ENCODE data around the gene MFAP5. TPM values are rescaled to one million over a fixed set of nuclear protein-coding genes. Genes with fewer than 3 reads are reported as not detected.
A peak's percentile ranks its signal among the peaks of the same experiment; 100 is the strongest.

The MFAP5 gene
- 2.0 and 62.0 TPM in 2 replicates for total RNA-seq (2012; rRNA removed)

- H3K9ac ChIP-seq (ENCODE audit: low read depth, low read length) = peak within 1 kb of the TSS; percentile 77
- H3K4me3 ChIP-seq (ENCODE audit: low read length) = peak within 1 kb of the TSS; percentile 66
- H3K27me3 ChIP-seq (ENCODE audit: control insufficient read depth, insufficient read depth, low read length) = no peaks in the 10 kb centered on the region
- no peaks in the 10 kb centered on the region for H3K36me3 ChIP-seq (ENCODE audit: insufficient read depth, low read length)
- peak within 1 kb of the TSS; percentile 70 for H3K4me2 ChIP-seq (ENCODE audit: low read length)
- no peaks in the 10 kb centered on the region for H3K9me3 ChIP-seq (replicated peaks; ENCODE audit: low read length)
- peaks cover 3% of the 10 kb centered on the region for H3K4me1 ChIP-seq (ENCODE audit: control insufficient read depth, insufficient read depth, low read length)
Measured at GRCh38 chr12:8662593-8662992, at the start of gene MFAP5. Gene MFAP5 (minus strand): TSS chr12:8662826. CDS start chr12:8662104, 722 bp downstream.

GRCh38 chr12:8709124-8709830, 46.7 kb upstream of the MFAP5 start:
- no peaks in the 10 kb centered on the region for H3K27me3 ChIP-seq (ENCODE audit: control insufficient read depth, insufficient read depth, low read length)
- H3K4me1 ChIP-seq (ENCODE audit: control insufficient read depth, insufficient read depth, low read length) = no peaks in the 10 kb centered on the region
- no peaks in the 10 kb centered on the region for H3K9me3 ChIP-seq (replicated peaks; ENCODE audit: low read length)
- H3K4me2 ChIP-seq (ENCODE audit: low read length) = peak overlapping the region; percentile 65
- H3K9ac ChIP-seq (ENCODE audit: low read depth, low read length) = no peak overlapping the region
- peaks cover 3% of the 10 kb centered on the region for H3K36me3 ChIP-seq (ENCODE audit: insufficient read depth, low read length)
- peak overlapping the region; percentile 30 for H3K4me3 ChIP-seq (ENCODE audit: low read length)

- peaks cover 8% of the 10 kb centered on the region for H3K4me1 ChIP-seq (ENCODE audit: control insufficient read depth, insufficient read depth, low read length)
- H3K9ac ChIP-seq (ENCODE audit: low read depth, low read length) = no peak overlapping the region
- no peaks in the 10 kb centered on the region for H3K9me3 ChIP-seq (replicated peaks; ENCODE audit: low read length)
- no peaks in the 10 kb centered on the region for H3K27me3 ChIP-seq (ENCODE audit: control insufficient read depth, insufficient read depth, low read length)
- no peaks in the 10 kb centered on the region for H3K36me3 ChIP-seq (ENCODE audit: insufficient read depth, low read length)
- H3K4me3 ChIP-seq (ENCODE audit: low read length) = no peak overlapping the region
- no peak overlapping the region for H3K4me2 ChIP-seq (ENCODE audit: low read length)
Measured at GRCh38 chr12:8702159-8702558, 39.5 kb upstream of the MFAP5 start.

- H3K9ac ChIP-seq (ENCODE audit: low read depth, low read length) = no peak overlapping the region
- no peak overlapping the region for H3K4me2 ChIP-seq (ENCODE audit: low read length)
- H3K27me3 ChIP-seq (ENCODE audit: control insufficient read depth, insufficient read depth, low read length) = no peaks in the 10 kb centered on the region
- no peak overlapping the region for H3K4me3 ChIP-seq (ENCODE audit: low read length)
- no peaks in the 10 kb centered on the region for H3K36me3 ChIP-seq (ENCODE audit: insufficient read depth, low read length)
- H3K4me1 ChIP-seq (ENCODE audit: control insufficient read depth, insufficient read depth, low read length) = peaks cover 8% of the 10 kb centered on the region
- H3K9me3 ChIP-seq (replicated peaks; ENCODE audit: low read length) = no peaks in the 10 kb centered on the region
Measured at GRCh38 chr12:8701046-8701660, 38.5 kb upstream of the MFAP5 start.

- Histone ChIP-seq H3K36me3 (ENCODE audit: insufficient read depth, low read length) (no peaks in the 10 kb centered on the region), H3K4me2 (ENCODE audit: low read length) (peak overlapping the region; percentile 94), H3K9me3 (replicated peaks; ENCODE audit: low read length) (no peaks in the 10 kb centered on the region), H3K4me1 (ENCODE audit: control insufficient read depth, insufficient read depth, low read length) (peaks cover 8% of the 10 kb centered on the region), H3K4me3 (ENCODE audit: low read length) (no peak overlapping the region), H3K9ac (ENCODE audit: low read depth, low read length) (no peak overlapping the region), H3K27me3 (ENCODE audit: control insufficient read depth, insufficient read depth, low read length) (no peaks in the 10 kb centered on the region)
Measured at GRCh38 chr12:8699714-8700113, 37.1 kb upstream of the MFAP5 start.

GRCh38 chr12:8698879-8699278, 36.3 kb upstream of the MFAP5 start:
- Histone ChIP-seq H3K9ac (ENCODE audit: low read depth, low read length) (peak overlapping the region; percentile 96), H3K27me3 (ENCODE audit: control insufficient read depth, insufficient read depth, low read length) (no peaks in the 10 kb centered on the region), H3K4me1 (ENCODE audit: control insufficient read depth, insufficient read depth, low read length) (peaks cover 8% of the 10 kb centered on the region), H3K4me2 (ENCODE audit: low read length) (peak overlapping the region; percentile 94), H3K4me3 (ENCODE audit: low read length) (peak overlapping the region; percentile 99), H3K36me3 (ENCODE audit: insufficient read depth, low read length) (no peaks in the 10 kb centered on the region), H3K9me3 (replicated peaks; ENCODE audit: low read length) (no peaks in the 10 kb centered on the region)

GRCh38 chr12:8698132-8698851, 35.7 kb upstream of the MFAP5 start:
- H3K9ac ChIP-seq (ENCODE audit: low read depth, low read length) = peak overlapping the region; percentile 96
- no peaks in the 10 kb centered on the region for H3K9me3 ChIP-seq (replicated peaks; ENCODE audit: low read length)
- H3K27me3 ChIP-seq (ENCODE audit: control insufficient read depth, insufficient read depth, low read length) = no peaks in the 10 kb centered on the region
- peaks cover 8% of the 10 kb centered on the region for H3K4me1 ChIP-seq (ENCODE audit: control insufficient read depth, insufficient read depth, low read length)
- peak overlapping the region; percentile 99 for H3K4me3 ChIP-seq (ENCODE audit: low read length)
- peak overlapping the region; percentile 94 for H3K4me2 ChIP-seq (ENCODE audit: low read length)
- no peaks in the 10 kb centered on the region for H3K36me3 ChIP-seq (ENCODE audit: insufficient read depth, low read length)

GRCh38 chr12:8697476-8698131, 35.0 kb upstream of the MFAP5 start, which contains the start of gene RIMKLB:
Gene RIMKLB (plus strand): TSS chr12:8697991. CDS start chr12:8713867, 15,876 bp downstream.
- H3K9ac ChIP-seq (ENCODE audit: low read depth, low read length) = peak within 1 kb of the TSS; percentile 96
- no peaks in the 10 kb centered on the region for H3K36me3 ChIP-seq (ENCODE audit: insufficient read depth, low read length)
- peak within 1 kb of the TSS; percentile 94 for H3K4me2 ChIP-seq (ENCODE audit: low read length)

GRCh38 chr12:8697120-8697475, 34.5 kb upstream of the MFAP5 start:
- Histone ChIP-seq H3K4me2 (ENCODE audit: low read length) (peak overlapping the region; percentile 94), H3K9me3 (replicated peaks; ENCODE audit: low read length) (no peaks in the 10 kb centered on the region), H3K4me3 (ENCODE audit: low read length) (peak overlapping the region; percentile 99), H3K27me3 (ENCODE audit: control insufficient read depth, insufficient read depth, low read length) (peaks cover under 1% of the 10 kb centered on the region), H3K36me3 (ENCODE audit: insufficient read depth, low read length) (no peaks in the 10 kb centered on the region), H3K4me1 (ENCODE audit: control insufficient read depth, insufficient read depth, low read length) (peaks cover 13% of the 10 kb centered on the region), H3K9ac (ENCODE audit: low read depth, low read length) (peak overlapping the region; percentile 96)

More at GRCh38 chr12:8697476-8698131, 35.0 kb upstream of the MFAP5 start, which contains the start of gene RIMKLB:
- Histone ChIP-seq H3K9me3 (replicated peaks; ENCODE audit: low read length) (no peaks in the 10 kb centered on the region), H3K4me3 (ENCODE audit: low read length) (peak within 1 kb of the TSS; percentile 99), H3K4me1 (ENCODE audit: control insufficient read depth, insufficient read depth, low read length) (peaks cover 10% of the 10 kb centered on the region), H3K27me3 (ENCODE audit: control insufficient read depth, insufficient read depth, low read length) (no peaks in the 10 kb centered on the region)

- H3K9ac ChIP-seq (ENCODE audit: low read depth, low read length) = peak overlapping the region; percentile 96
Measured at GRCh38 chr12:8696442-8697090, 33.9 kb upstream of the MFAP5 start.

More at GRCh38 chr12:8696442-8697090, 33.9 kb upstream of the MFAP5 start:
- Histone ChIP-seq H3K4me2 (ENCODE audit: low read length) (peak overlapping the region; percentile 94), H3K4me1 (ENCODE audit: control insufficient read depth, insufficient read depth, low read length) (peaks cover 13% of the 10 kb centered on the region), H3K36me3 (ENCODE audit: insufficient read depth, low read length) (no peaks in the 10 kb centered on the region), H3K27me3 (ENCODE audit: control insufficient read depth, insufficient read depth, low read length) (peaks cover 6% of the 10 kb centered on the region), H3K9me3 (replicated peaks; ENCODE audit: low read length) (no peaks in the 10 kb centered on the region), H3K4me3 (ENCODE audit: low read length) (peak overlapping the region; percentile 99)
